Nephron (organoid): ENCODE results near the gene ULBP3.
A peak's percentile ranks its signal among the peaks of the same experiment; 100 is the strongest.

Experiments used
- H3K27ac Mint-ChIP-seq, 3 experiments: 2 replicates each; pipeline ENCODE4 v1.8.0; 2020; ENCODE audit warnings: mixed read lengths in 3 of 3, mild to moderate bottlenecking in 2 of 3, moderate library complexity in 1 of 3
- H3K27me3 Mint-ChIP-seq: 2 replicates; pipeline ENCODE4 v1.8.0; 2021; ENCODE audit warnings: low read depth, mild to moderate bottlenecking, moderate library complexity, mixed read lengths
- H3K36me3 Mint-ChIP-seq: 2 replicates; pipeline ENCODE4 v1.8.0; 2020; ENCODE audit warnings: low read depth, mixed read lengths
- H3K4me1 Mint-ChIP-seq: 2 replicates; pipeline ENCODE4 v1.8.0; 2020; ENCODE audit warnings: mixed read lengths
- H3K4me3 Mint-ChIP-seq, 3 experiments: 2 replicates each; pipeline ENCODE4 v1.8.0; 2020; ENCODE audit warnings: mild to moderate bottlenecking in 3 of 3, mixed read lengths in 3 of 3, moderate library complexity in 2 of 3
- H3K9me3 Mint-ChIP-seq: 2 replicates; pipeline ENCODE4 v1.8.0; 2020; ENCODE audit warnings: mixed read lengths
- CTCF ChIP-seq, 3 experiments: fragments of 200-600 bp; sonication (generic); IDR thresholded peaks; one replicate each; pipeline ENCODE4 v1.5.0; 2021; ENCODE audit warnings: antibody characterized with exemption in 3 of 3; ENCODE audit not compliant: unreplicated experiment in 3 of 3

ULBP3 gene

GRCh38 chr6:150068720-150069648, at the start of gene ULBP3:
ULBP3 (minus strand) TSS chr6:150069121; CDS start chr6:150069066, 55 bp downstream.
- Mint-ChIP-seq H3K36me3 (peaks cover 22% of the 10 kb centered on the region), H3K4me3 (peak within 1 kb of the TSS; percentile 85 to 89 (median 88)), H3K4me1 (peaks cover 16% of the 10 kb centered on the region)

GRCh38 chr6:150118627-150119026, 49.7 kb upstream of the ULBP3 start:
- H3K9me3 Mint-ChIP-seq, result peaks cover 14% of the 10 kb centered on the region
- H3K36me3 Mint-ChIP-seq, result no peaks in the 10 kb centered on the region
- no peak for TF ChIP-seq CTCF (IDR thresholded peaks at IDR 0.05; ENCODE audit: unreplicated experiment in 3 of 3)
- peaks cover 12% of the 10 kb centered on the region for H3K27me3 Mint-ChIP-seq
- H3K4me1 Mint-ChIP-seq, result peaks cover 20% of the 10 kb centered on the region
- H3K27ac Mint-ChIP-seq, result peak overlapping the region; percentile 53 to 92 (median 54)
- no peak overlapping the region for H3K4me3 Mint-ChIP-seq

More at GRCh38 chr6:150068720-150069648, at the start of gene ULBP3:
- no peaks in the 10 kb centered on the region for H3K9me3 Mint-ChIP-seq
- peak within 1 kb of the TSS; percentile 19 to 83 (median 51) for H3K27ac Mint-ChIP-seq
- H3K27me3 Mint-ChIP-seq, result peaks cover 38% of the 10 kb centered on the region
- TF ChIP-seq CTCF (IDR thresholded peaks at IDR 0.05; ENCODE audit: unreplicated experiment in 3 of 3), result peak; percentile 43 to 64 (median 44)

- Mint-ChIP-seq H3K36me3 (no peaks in the 10 kb centered on the region), H3K9me3 (peaks cover 14% of the 10 kb centered on the region), H3K4me3 (peak overlapping the region in 1 of 3 experiments; percentile 28), H3K27ac (peak overlapping the region in 2 of 3 experiments; percentile 53 to 86), H3K27me3 (peaks cover 12% of the 10 kb centered on the region), H3K4me1 (peaks cover 20% of the 10 kb centered on the region)
- no peak for TF ChIP-seq CTCF (IDR thresholded peaks at IDR 0.05; ENCODE audit: unreplicated experiment in 3 of 3)
Observed at GRCh38 chr6:150118203-150118602, 49.3 kb upstream of the ULBP3 start.

GRCh38 chr6:150116200-150116800, 47.4 kb upstream of the ULBP3 start:
- Mint-ChIP-seq H3K4me1 (peaks cover 20% of the 10 kb centered on the region), H3K4me3 (no peak overlapping the region), H3K27me3 (peaks cover 15% of the 10 kb centered on the region), H3K9me3 (peaks cover 14% of the 10 kb centered on the region), H3K27ac (no peak overlapping the region), H3K36me3 (no peaks in the 10 kb centered on the region)
- TF ChIP-seq CTCF (IDR thresholded peaks at IDR 0.05; ENCODE audit: unreplicated experiment in 3 of 3), result no peak

GRCh38 chr6:150115769-150116168, 46.8 kb upstream of the ULBP3 start:
- Mint-ChIP-seq H3K4me3 (no peak overlapping the region), H3K4me1 (peaks cover 20% of the 10 kb centered on the region), H3K36me3 (no peaks in the 10 kb centered on the region), H3K27ac (no peak overlapping the region), H3K27me3 (peaks cover 18% of the 10 kb centered on the region), H3K9me3 (peaks cover 14% of the 10 kb centered on the region)
- TF ChIP-seq CTCF (IDR thresholded peaks at IDR 0.05; ENCODE audit: unreplicated experiment in 3 of 3), result no peak
